ENCODE data around the gene LRRN1.

Gene LRRN1

GRCh38 chr3:3799173-3800079, at the start of gene LRRN1:
Gene LRRN1, plus strand, starts transcription at chr3:3799431. Its CDS starts 45,211 bp downstream, at chr3:3844642.
- peak; percentile 92 for DNase-seq

GRCh38 chr3:3753416-3753815, 45.8 kb upstream of the LRRN1 start:
- peak; percentile 76 for DNase-seq

GRCh38 chr3:3765661-3766060, 33.6 kb upstream of the LRRN1 start:
- DNase-seq: peak; percentile 60

- no peak for DNase-seq
Observed at GRCh38 chr3:3766140-3766539, 33.1 kb upstream of the LRRN1 start.

GRCh38 chr3:3771094-3771493, 28.1 kb upstream of the LRRN1 start:
- no peak for DNase-seq

GRCh38 chr3:3771567-3771966, 27.7 kb upstream of the LRRN1 start:
- DNase-seq: no peak

GRCh38 chr3:3772338-3772737, 26.9 kb upstream of the LRRN1 start:
- DNase-seq: no peak

- DNase-seq: no peak
Observed at GRCh38 chr3:3772920-3773319, 26.3 kb upstream of the LRRN1 start.

GRCh38 chr3:3776607-3777006, 22.6 kb upstream of the LRRN1 start:
- DNase-seq: no peak

GRCh38 chr3:3778216-3778615, 21.0 kb upstream of the LRRN1 start:
- DNase-seq: no peak

- DNase-seq: no peak
Observed at GRCh38 chr3:3778641-3779270, 20.5 kb upstream of the LRRN1 start.

GRCh38 chr3:3782457-3782856, 16.8 kb upstream of the LRRN1 start:
- DNase-seq: no peak

- DNase-seq: no peak
Observed at GRCh38 chr3:3783210-3783609, 16.0 kb upstream of the LRRN1 start.

GRCh38 chr3:3783696-3784095, 15.5 kb upstream of the LRRN1 start:
- no peak for DNase-seq

GRCh38 chr3:3792391-3792790, 6.8 kb upstream of the LRRN1 start:
- DNase-seq: no peak

- DNase-seq: peak; percentile 81
Observed at GRCh38 chr3:3798631-3799113, 559 bp upstream of the LRRN1 start.

- peak; percentile 69 for DNase-seq
Observed at GRCh38 chr3:3800080-3800455, 837 bp downstream of the LRRN1 start.

GRCh38 chr3:3800685-3801493, 1.7 kb downstream of the LRRN1 start:
- DNase-seq: peak; percentile 76

GRCh38 chr3:3801494-3801841, 2.2 kb downstream of the LRRN1 start:
- DNase-seq: no peak

- peak; percentile 67 for DNase-seq
Observed at GRCh38 chr3:3802046-3802445, 2.8 kb downstream of the LRRN1 start.

GRCh38 chr3:3804560-3804959, 5.3 kb downstream of the LRRN1 start:
- DNase-seq: no peak

GRCh38 chr3:3806092-3806491, 6.9 kb downstream of the LRRN1 start:
- no peak for DNase-seq

- no peak for DNase-seq
Observed at GRCh38 chr3:3806856-3807255, 7.6 kb downstream of the LRRN1 start.

Data from islet precursor cell (in vitro differentiated cells).